HG02571 (cell line): ENCODE data around the gene BTBD1.
A peak's percentile ranks its signal among the peaks of the same experiment; 100 is the strongest.

ENCODE experiments used
- ATAC-seq: cut with Tn5 transposase; IDR thresholded peaks from one replicate; pipeline ENCODE4 v1.9.1; 2021; ENCODE audit warnings: mild to moderate bottlenecking, moderate library complexity; ENCODE audit not compliant: unreplicated experiment

BTBD1 gene

DNA sequence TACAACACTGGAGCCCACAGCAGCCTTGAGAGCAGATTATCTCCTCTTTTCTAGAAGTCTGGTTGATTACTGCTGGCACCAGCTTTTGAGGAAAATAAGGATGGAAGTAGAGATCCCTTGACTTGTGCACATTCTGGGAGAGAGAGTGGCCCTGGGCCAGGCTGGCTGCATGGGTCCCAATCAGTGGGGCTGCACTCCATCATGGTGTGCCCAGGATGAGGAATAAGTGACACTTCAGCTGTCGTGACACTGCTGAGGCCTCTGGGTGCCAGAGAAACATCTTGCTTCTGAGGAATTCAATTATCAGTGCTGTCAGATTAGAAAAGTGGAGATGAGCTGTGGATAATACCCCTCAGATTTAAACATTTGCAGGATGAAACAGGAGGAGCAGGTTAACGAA is 72.0 kb downstream of the BTBD1 start:
- no peak for ATAC-seq

DNA sequence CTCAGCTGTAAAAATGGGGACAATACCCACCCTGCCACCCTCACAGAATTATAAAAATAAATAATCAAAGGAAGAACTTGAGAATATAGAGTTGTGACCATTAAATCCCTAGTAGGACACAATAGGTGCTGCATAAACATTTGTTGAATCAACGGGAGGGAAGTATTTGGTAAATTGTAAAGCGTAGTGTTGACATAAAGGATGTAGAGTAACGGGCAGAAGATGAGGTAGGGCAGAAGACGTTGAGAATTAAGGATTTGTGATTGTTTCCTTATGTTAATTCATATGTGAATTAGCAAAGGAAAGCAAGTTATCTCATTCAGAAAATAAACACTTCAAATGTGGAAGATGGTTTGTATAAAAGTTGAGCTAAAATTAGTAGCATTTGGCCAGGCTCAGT is 73.9 kb downstream of the BTBD1 start:
- no peak for ATAC-seq

GRCh38 chr15:82992436-82992998 is 74.5 kb downstream of the BTBD1 start:
- no peak for ATAC-seq

DNA sequence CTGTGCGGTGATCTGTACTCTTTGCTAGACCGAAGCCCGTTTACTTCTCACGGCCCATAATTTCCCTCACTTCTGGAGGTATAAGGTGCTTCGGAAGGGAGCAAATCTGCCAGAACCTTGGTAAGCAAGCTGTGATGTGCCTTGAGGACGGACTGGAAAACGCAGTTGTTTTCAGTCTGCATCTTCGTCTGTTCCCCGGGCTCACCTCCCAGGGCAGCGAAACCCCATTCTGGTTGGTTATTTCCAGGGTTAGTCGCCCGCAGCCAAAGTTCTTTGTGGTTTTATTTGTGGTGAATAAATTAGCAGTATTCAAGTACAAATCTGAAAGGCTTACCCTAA is 80.6 kb downstream of the BTBD1 start:
- peak; percentile 18 for ATAC-seq

- ATAC-seq, result peak; percentile 95
Observed at GRCh38 chr15:82985688-82986441, 81.2 kb downstream of the BTBD1 start, which contains the start of gene RAMAC. RAMAC (plus strand) TSS chr15:82986210; CDS start chr15:82989019, 2,809 bp downstream.

DNA sequence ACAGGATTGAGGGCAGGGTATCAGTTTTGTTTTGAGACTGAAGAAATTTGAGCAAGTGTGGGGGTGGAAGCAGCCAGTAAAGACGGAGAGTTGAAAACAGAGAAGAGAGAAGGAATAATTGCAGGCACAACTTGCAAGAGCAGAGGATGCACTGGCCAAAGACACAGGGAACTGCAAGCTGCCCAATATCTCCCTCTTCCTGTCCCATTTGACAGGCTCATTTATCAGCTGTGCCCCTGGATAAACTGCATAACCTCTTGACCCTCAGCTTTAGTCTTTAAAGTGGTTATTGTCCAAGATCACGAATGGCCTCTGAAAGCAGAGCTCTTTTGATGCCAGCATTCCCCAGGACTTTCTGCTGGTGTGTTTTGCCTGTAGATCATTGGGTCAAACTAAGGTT is 86.1 kb downstream of the BTBD1 start:
- no peak for ATAC-seq

DNA sequence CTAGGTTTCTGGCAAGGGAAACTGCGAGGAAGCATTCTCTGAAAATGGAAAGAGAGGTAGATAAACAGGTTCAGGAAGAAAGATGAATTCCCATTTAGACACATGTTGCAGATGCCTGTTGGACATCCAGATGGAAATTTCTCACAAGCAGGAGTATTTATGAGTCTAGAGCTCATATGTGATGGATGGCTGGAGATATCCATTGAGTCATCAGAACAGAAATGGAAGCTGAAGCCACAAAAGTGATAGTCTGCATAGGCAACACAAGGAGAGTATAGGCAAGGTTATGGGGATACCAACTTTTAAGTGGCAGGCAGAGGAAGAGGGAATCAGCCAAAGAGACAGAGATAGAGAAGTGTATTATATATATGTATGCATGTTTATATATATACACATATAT is 87.3 kb downstream of the BTBD1 start:
- ATAC-seq, result no peak

DNA sequence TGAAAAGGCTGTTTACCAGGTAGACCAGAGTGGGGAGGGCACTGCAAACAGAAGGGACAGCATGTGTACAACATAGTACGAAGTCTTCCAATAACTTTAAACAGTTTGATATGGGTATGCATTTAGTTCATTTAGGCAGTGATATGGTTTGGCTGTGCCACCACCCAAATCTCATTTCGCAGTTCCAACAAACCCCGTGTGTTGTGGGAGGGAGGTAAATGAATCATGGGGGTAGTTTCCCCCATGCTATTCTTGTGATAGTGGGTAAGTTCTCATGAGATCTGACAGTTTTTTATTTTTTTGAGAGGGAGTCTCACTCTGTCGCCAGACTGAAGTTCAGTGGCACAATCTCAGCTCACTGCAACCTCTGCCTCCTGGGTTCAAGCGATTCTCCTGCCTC is 88.6 kb downstream of the BTBD1 start:
- ATAC-seq, result no peak

DNA sequence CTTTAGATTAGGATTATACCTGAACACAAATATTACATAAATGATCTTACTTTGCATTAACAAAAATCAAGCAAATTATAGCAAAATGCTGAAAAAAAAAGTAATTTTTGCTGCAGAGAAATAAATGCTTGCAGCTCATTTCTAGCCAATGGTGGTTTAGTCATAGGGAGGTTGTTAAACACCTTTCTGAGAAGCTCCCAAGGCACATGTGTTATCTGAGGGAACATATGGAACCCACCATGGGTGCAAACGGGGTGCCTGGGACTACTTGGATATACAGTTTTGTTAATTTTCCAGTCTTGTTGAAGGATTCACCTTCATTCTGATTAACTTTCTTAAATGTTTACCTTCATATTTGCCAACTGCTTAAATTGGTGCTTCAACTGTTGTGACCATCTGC is 90.0 kb downstream of the BTBD1 start:
- ATAC-seq, result no peak

- no peak for ATAC-seq
Observed at GRCh38 chr15:82972990-82973389, 94.1 kb downstream of the BTBD1 start.

DNA sequence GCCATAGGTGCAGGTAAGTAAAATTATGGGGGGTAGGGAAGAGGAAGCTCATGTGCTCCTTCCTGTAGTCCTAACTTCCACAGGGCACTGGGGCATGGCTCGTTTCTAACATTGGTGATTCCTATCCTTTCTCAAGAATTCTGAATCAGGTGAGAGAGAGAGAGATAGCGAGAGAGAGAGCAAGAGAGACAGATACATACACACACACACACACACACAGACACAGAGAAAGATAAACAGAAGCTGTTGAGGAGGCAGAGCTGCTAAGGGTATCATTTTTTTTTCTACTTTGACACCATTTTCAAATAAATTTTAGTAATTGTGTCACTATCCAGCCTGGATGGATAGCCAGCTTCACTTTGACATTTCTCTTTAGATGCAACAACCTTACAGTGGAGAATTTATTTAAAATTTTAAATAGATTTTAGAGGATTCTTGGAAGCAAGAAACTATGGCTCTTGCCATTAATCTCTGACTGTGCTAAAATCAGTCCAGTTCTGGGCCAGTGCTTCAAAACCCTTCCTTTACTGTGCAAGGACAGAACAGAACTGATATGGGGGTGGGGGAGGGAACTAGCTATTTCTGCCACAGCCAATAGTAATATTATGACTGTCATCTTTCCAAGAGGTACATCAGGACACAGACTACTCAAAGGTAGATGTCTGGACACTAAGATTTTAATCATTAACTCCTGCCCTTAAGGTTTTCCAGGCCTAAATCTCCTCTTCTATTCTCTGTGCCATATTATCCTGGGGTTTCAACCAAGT is 95.7 kb downstream of the BTBD1 start:
- ATAC-seq, result no peak

GRCh38 chr15:82970696-82971095 is 96.4 kb downstream of the BTBD1 start:
- no peak for ATAC-seq

DNA sequence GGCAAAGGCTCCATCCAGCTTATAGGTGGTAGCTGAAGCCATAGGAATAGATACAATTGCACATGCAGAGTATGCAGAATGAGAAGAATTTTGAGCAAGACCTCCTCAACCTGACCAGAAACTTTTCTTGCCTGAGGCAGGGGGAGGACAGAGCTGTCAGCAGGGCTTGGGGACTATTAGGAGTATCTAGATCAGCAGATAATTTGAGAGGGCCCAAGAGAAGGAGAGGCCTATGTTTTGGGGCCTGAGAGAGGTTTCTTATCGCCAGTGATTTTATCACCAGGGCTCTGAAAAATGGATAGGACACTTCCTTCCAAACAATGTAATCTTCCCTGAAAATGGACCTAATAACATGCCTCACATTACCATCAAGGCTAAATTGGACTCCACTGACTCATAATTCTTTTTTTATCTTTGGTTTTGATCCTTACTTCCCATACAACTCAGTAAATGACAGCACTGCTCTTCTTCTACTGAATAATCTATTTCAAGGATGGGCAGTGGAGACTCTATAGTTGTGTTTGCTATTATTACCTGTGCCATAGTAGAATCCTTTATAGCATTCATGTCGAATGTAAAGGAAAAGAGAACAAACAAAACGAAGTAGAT is 96.9 kb downstream of the BTBD1 start:
- ATAC-seq, result no peak

- ATAC-seq, result no peak
Observed at GRCh38 chr15:82969353-82969752, 97.7 kb downstream of the BTBD1 start.

DNA sequence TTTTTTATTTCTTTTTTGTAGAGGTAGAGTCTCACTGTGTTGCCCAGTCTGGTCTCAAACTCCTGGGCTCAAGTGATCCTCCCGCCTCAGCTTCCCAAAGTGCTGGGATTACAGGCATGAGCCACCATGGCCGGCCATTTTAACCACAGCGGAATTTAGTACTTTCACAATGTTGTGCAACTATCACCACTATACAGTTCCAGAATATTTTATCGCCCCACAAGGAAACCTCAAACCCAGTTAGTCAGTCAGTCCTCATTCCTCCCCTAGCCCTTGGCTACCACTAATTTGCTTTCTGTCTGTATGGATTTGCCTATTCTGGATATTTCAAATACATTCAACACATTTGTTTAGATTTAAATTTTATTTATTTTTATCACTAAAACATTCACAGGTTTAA is 99.0 kb downstream of the BTBD1 start:
- no peak for ATAC-seq

DNA sequence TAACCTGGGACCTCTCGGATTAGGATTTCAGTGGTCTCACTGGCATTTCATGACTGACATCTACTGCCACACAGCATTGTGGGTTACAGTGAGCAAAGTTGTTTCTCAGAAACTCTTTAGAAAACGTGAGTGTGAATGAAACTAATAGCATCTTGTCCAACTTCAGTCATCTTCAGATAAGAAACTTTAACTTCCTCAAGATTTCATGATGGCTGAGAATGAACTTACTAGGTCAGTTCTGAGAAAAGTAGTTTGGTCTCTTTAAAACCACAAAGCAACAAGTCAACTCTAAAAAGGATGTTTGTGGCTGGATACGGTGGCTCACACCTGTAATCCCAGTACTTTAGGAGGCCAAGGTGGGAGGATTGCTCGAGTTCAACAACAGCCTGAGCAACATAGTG is 100.4 kb downstream of the BTBD1 start:
- ATAC-seq, result peak; percentile 56
